ENCODE data around the gene TINAGL1.

DNA sequence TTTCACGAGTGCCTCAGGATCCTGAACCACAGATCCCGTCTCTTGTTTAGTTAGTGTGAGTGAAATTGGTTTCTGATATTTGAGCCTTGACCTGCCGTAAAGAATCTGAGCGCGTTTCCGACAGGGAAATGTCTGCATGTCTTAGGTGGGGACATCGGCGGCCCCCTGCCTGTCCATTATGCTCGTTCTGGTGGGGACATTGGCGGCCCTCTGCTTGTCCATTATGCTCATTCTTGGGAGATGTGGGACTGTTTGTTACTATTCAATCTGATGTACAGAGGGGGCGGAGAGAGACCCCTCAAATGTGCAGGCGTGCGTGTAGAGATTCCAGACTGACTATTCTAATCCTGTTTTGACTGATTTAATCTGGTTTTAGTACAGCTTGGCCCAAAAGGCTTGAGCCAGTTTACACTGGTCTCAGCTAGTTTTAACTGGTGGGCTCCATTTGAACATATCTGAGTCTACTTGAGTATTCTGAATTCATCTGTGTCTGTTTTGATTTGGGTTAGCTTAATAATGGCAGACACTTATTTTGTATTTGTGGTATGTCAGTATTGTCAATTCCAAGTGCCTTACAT lies 6.6 kb upstream of the TINAGL1 start:
- TF ChIP-seq, protein P1, sequence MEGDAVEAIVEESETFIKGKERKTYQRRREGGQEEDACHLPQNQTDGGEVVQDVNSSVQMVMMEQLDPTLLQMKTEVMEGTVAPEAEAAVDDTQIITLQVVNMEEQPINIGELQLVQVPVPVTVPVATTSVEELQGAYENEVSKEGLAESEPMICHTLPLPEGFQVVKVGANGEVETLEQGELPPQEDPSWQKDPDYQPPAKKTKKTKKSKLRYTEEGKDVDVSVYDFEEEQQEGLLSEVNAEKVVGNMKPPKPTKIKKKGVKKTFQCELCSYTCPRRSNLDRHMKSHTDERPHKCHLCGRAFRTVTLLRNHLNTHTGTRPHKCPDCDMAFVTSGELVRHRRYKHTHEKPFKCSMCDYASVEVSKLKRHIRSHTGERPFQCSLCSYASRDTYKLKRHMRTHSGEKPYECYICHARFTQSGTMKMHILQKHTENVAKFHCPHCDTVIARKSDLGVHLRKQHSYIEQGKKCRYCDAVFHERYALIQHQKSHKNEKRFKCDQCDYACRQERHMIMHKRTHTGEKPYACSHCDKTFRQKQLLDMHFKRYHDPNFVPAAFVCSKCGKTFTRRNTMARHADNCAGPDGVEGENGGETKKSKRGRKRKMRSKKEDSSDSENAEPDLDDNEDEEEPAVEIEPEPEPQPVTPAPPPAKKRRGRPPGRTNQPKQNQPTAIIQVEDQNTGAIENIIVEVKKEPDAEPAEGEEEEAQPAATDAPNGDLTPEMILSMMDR (conservative IDR thresholded peaks at IDR 0.05 in 1 of 2, IDR thresholded peaks at IDR 0.05 in 1 of 2; ENCODE audit: low read depth in 1 of 2, low read length in 2 of 2) = no peak
- TF ChIP-seq EZH2 (IDR thresholded peaks at IDR 0.05; ENCODE audit: low read length, missing control alignments) = no peak

All from fibroblast of lung (primary cell).